K562 (cell line): ENCODE measurements around the gene PPP1R10. TPM values are rescaled to one million over a fixed set of nuclear protein-coding genes. Genes with fewer than 3 reads are reported as not detected.

ENCODE experiments used
- CEBPB ChIP-seq: fragments of 450-650 bp; IDR thresholded peaks from 2 replicates; pipeline ENCODE4 v1.6.1; 2016; ENCODE audit warnings: missing genetic modification characterization, missing compliant biosample characterization
- CHD1 ChIP-seq: fragments of 200-600 bp; sonication (generic); IDR thresholded peaks from one replicate; pipeline ENCODE4 v1.6.1; 2012; ENCODE audit warnings: mild to moderate bottlenecking, moderate library complexity, low read length, inconsistent platforms
- CREB5 ChIP-seq: fragments of 250-450 bp; sonication (Bioruptor Pico); IDR thresholded peaks from 2 replicates; pipeline ENCODE4 v1.5.0; 2020; ENCODE audit warnings: mild to moderate bottlenecking
- EP400 ChIP-seq: fragments of 450-650 bp; IDR thresholded peaks from 2 replicates; pipeline ENCODE4 v1.6.1; 2017; ENCODE audit warnings: antibody characterized with exemption, mild to moderate bottlenecking, moderate library complexity
- ESRRA ChIP-seq: fragments of 450-650 bp; IDR thresholded peaks from 2 replicates; pipeline ENCODE4 v1.6.1; 2014; ENCODE audit warnings: low read depth, mild to moderate bottlenecking, moderate library complexity, borderline replicate concordance
- HDAC1 ChIP-seq, 2 experiments: fragments of 450-650 bp; IDR thresholded peaks; 2 replicates each; pipeline ENCODE4 v1.6.1; 2016 to 2017; ENCODE audit warnings: inconsistent platforms in 1 of 2, mild to moderate bottlenecking in 1 of 2, moderate library complexity in 1 of 2
- HIVEP1 ChIP-seq: fragments of 250-450 bp; sonication (Bioruptor Pico); IDR thresholded peaks from 2 replicates; pipeline ENCODE4 v1.4.0; 2020; ENCODE audit warnings: mild to moderate bottlenecking
- KDM5B ChIP-seq: fragments of 200-600 bp; sonication (generic); IDR thresholded peaks from 2 replicates; pipeline ENCODE4 v1.6.1; 2012; ENCODE audit warnings: low read depth, mild to moderate bottlenecking, moderate library complexity, low read length, control low read depth, inconsistent platforms; ENCODE audit not compliant: insufficient replicate concordance
- NR2C2 ChIP-seq, 2 experiments: fragments of 200-800 bp in 1 of 2; sonication (Bioruptor generic) in 1 of 2; sonication (generic) in 1 of 2; formaldehyde crosslinking in 1 of 2; IDR thresholded peaks; 2 replicates each; pipeline versions ENCODE4 v1.6.1 to v1.8.0; 2016 to 2022; ENCODE audit warnings: mild to moderate bottlenecking in 1 of 2, missing compliant biosample characterization in 1 of 2, missing genetic modification characterization in 1 of 2, missing genetic modification reagents in 1 of 2
- POLR3A ChIP-seq: IDR thresholded peaks from 2 replicates; pipeline ENCODE4 v1.6.1; 2011; ENCODE audit warnings: borderline replicate concordance, mild to moderate bottlenecking, moderate library complexity; ENCODE audit not compliant: insufficient read length, insufficient read depth; ENCODE audit errors: extremely low read depth
- RCOR1 ChIP-seq, 2 experiments: IDR thresholded peaks; 2 replicates each; pipeline ENCODE4 v1.6.1; 2012; ENCODE audit warnings: low read depth in 2 of 2, low read length in 2 of 2, borderline replicate concordance in 1 of 2, improper control_type of control experiment in 1 of 2
- SMAD1 ChIP-seq: fragments of 150-350 bp; IDR thresholded peaks from 2 replicates; pipeline ENCODE4 v1.6.1; 2014; ENCODE audit warnings: low read length, low read depth; ENCODE audit not compliant: partially characterized antibody
- SNIP1 ChIP-seq: fragments of 450-650 bp; IDR thresholded peaks from 2 replicates; pipeline ENCODE4 v1.7.1; 2017; ENCODE audit warnings: low read depth, mild to moderate bottlenecking
- TAF9B ChIP-seq: fragments of 450-650 bp; IDR thresholded peaks from 2 replicates; pipeline ENCODE4 v1.6.1; 2018; ENCODE audit warnings: mild to moderate bottlenecking; ENCODE audit not compliant: partially characterized antibody
- TCF7 ChIP-seq: sonication (generic); IDR thresholded peaks from 2 replicates; pipeline ENCODE4 v1.6.1; 2016; ENCODE audit warnings: antibody characterized with exemption, borderline replicate concordance
- ZFPM2 ChIP-seq: fragments of 250-450 bp; sonication (Bioruptor Pico); IDR thresholded peaks from 2 replicates; pipeline ENCODE4 v1.5.1; 2022; ENCODE audit warnings: mild to moderate bottlenecking
- ZKSCAN3 ChIP-seq: fragments of 250-450 bp; sonication (Bioruptor Pico); IDR thresholded peaks from 2 replicates; pipeline ENCODE4 v1.4.0; 2020
- ZNF146 ChIP-seq: IDR thresholded peaks from one replicate; pipeline ENCODE4 v1.6.1; 2018; ENCODE audit warnings: missing compliant biosample characterization; ENCODE audit not compliant: unreplicated experiment
- ZNF174 ChIP-seq: fragments of 250-450 bp; sonication (Bioruptor Pico); IDR thresholded peaks from 2 replicates; pipeline ENCODE4 v1.4.0; 2020; ENCODE audit warnings: mild to moderate bottlenecking
- ZNF444 ChIP-seq: fragments of 250-450 bp; sonication (Bioruptor Pico); IDR thresholded peaks from 2 replicates; pipeline ENCODE4 v1.4.0; 2020; ENCODE audit warnings: mild to moderate bottlenecking, moderate library complexity
- ZNF644 ChIP-seq: fragments of 200-800 bp; sonication (Bioruptor generic); IDR thresholded peaks from 2 replicates; pipeline ENCODE4 v1.6.1; 2016; ENCODE audit warnings: low read depth, missing genetic modification characterization, missing compliant biosample characterization
- polyA plus RNA-seq, 8 experiments: library from polyadenylated mRNA; depleted of rRNA in 4 of 8; stranded (reverse) in 5 of 8; unstranded in 3 of 8; fragments of >200 nt; fragmentation: Nextera tagmentation in 2 of 8; fragmentation: Illumina TruSeq in 1 of 8; extraction: Ambion mirVana in 2 of 8; extraction: Trizol in 1 of 8; gene quantifications; 2 replicates each; pipeline versions ENCODE4 v1.2.1 to v1.2.3, GENCODE V29; 2011 to 2014; ENCODE audit warnings: inconsistent platforms in 1 of 8, missing spikeins in 1 of 8
- total RNA-seq, 7 experiments: library from RNA; depleted of rRNA in 6 of 7; stranded (reverse); fragments of >200 nt in 6 of 7; fragmentation: Illumina TruSeq in 2 of 7; extraction: Trizol in 2 of 7; gene quantifications; 2 replicates each; pipeline versions ENCODE4 v1.2.1 to v1.2.3, GENCODE V29; 2011 to 2021; ENCODE audit warnings: low replicate concordance in 1 of 7
- TF ChIP-seq, protein P1 (sequence below): sonication (generic); formaldehyde crosslinking; IDR thresholded peaks from 2 replicates; pipeline ENCODE4 v1.8.0; 2022; ENCODE audit warnings: mild to moderate bottlenecking, missing genetic modification reagents
- TF ChIP-seq, protein P2 (sequence below): fragments of 450-650 bp; IDR thresholded peaks from 2 replicates; pipeline ENCODE4 v1.7.1; 2018; ENCODE audit warnings: mild to moderate bottlenecking, low read depth; ENCODE audit not compliant: partially characterized antibody

Gene PPP1R10
- total and polyA plus RNA-seq, 9 of the 15 experiments (the other 6 are each of a cell fraction or from before 2014, with no cell fraction given): 14.1 to 65.5 (median 32.6) TPM

DNA sequence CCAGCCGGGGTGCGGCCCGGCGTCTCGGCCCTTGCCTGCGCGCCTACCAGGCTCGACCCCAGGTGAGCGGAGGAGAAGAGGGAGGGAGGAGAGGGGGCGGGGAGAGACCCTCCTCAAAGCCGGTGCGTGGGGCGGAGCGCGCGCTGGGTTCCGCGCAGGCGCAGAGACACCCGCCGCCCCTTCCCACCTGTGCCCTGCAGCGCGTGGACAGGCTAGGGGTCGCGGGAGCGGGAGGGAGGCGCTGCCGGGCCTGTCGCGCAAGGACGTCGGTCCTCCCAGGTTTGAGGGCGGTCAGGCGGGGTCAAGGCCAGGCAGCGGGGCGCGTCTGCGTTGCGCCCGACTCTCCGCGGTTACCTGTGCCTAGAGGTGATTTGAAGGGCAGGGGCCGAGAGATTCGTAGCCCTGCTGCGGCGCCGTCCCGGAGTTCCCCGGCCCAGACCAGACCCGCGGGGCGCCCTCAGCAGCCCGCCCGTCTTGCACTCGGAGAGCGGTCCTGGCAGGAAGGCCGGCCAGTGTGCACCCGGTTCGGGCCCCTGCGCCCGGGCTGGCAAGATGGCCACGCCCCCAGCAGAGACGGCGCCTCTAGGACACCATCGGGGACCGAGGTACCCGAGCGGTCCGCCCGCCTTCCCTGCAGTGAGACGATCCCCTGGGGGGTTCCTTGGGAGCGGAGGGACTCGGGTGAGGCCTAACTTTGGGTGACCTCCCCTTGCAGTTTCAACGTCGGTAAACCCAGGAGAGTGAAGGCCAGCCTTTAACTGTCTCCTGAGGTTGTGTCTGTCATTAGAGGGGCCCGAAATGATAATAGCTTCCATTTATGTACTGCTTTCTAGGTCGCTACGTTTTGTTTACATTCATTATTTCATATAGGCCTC lies 30.4 kb upstream of the PPP1R10 start (continued):
- peak; percentile 6 for TF ChIP-seq SMAD1
- no peak for TF ChIP-seq TAF9B
- TF ChIP-seq TCF7: 0 out of 2 replicates have a peak, but pooled peaks have one; percentile 31
- TF ChIP-seq, protein P1, sequence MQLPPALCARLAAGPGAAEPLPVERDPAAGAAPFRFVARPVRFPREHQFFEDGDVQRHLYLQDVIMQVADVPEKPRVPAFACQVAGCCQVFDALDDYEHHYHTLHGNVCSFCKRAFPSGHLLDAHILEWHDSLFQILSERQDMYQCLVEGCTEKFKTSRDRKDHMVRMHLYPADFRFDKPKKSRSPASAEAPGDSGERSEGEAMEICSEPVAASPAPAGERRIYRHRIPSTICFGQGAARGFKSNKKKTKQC (CRISPR knock-in tag): peak; percentile 83; the same call in 1 of the 2 replicates
- TF ChIP-seq ESRRA: peak; percentile 99
- no peak for TF ChIP-seq ZNF644 (tag)
- no peak for TF ChIP-seq ZNF146 (CRISPR knock-in tag)
- TF ChIP-seq, protein P2, sequence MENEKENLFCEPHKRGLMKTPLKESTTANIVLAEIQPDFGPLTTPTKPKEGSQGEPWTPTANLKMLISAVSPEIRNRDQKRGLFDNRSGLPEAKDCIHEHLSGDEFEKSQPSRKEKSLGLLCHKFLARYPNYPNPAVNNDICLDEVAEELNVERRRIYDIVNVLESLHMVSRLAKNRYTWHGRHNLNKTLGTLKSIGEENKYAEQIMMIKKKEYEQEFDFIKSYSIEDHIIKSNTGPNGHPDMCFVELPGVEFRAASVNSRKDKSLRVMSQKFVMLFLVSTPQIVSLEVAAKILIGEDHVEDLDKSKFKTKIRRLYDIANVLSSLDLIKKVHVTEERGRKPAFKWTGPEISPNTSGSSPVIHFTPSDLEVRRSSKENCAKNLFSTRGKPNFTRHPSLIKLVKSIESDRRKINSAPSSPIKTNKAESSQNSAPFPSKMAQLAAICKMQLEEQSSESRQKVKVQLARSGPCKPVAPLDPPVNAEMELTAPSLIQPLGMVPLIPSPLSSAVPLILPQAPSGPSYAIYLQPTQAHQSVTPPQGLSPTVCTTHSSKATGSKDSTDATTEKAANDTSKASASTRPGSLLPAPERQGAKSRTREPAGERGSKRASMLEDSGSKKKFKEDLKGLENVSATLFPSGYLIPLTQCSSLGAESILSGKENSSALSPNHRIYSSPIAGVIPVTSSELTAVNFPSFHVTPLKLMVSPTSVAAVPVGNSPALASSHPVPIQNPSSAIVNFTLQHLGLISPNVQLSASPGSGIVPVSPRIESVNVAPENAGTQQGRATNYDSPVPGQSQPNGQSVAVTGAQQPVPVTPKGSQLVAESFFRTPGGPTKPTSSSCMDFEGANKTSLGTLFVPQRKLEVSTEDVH: no peak
- peak; percentile 77 for TF ChIP-seq NR2C2 (CRISPR knock-in tag; IDR thresholded peaks at IDR 0.05)
- peak; percentile 85 for TF ChIP-seq NR2C2 (tag; IDR thresholded peaks at IDR 0.05)
- no peak for TF ChIP-seq CEBPB
- no peak for TF ChIP-seq ZKSCAN3 (CRISPR knock-in tag)
- TF ChIP-seq CHD1: peak; percentile 69
- no peak for TF ChIP-seq HIVEP1 (CRISPR knock-in tag)
- TF ChIP-seq EP400: peak; percentile 89
- TF ChIP-seq KDM5B: peak; percentile 64
- no peak for TF ChIP-seq CREB5 (CRISPR knock-in tag)
- peak in 1 of 2 experiments; percentile 92; a peak in 2 of 4 replicates for TF ChIP-seq HDAC1 (IDR thresholded peaks at IDR 0.05)
- TF ChIP-seq POLR3A: no peak
- no peak for TF ChIP-seq ZFPM2
- no peak; a peak in 1 of 4 replicates for TF ChIP-seq RCOR1 (IDR thresholded peaks at IDR 0.05; ENCODE audit: borderline replicate concordance in 1 of 2, low read depth in 2 of 2, low read length in 2 of 2)
- no peak for TF ChIP-seq ZNF174 (CRISPR knock-in tag)
- no peak for TF ChIP-seq ZNF444
- no peak for TF ChIP-seq SNIP1
